Glutamatergic neuron (in vitro differentiated cells): ENCODE data around the gene PDLIM4. TPM values are rescaled to one million over a fixed set of nuclear protein-coding genes. Genes with fewer than 3 reads are reported as not detected.

ENCODE experiments used
- DNase-seq: peaks from one replicate; pipeline ENCODE4 v3.0.0; 2022
- H3K27ac Mint-ChIP-seq: one replicate; pipeline ENCODE4 v1.8.0; 2020; ENCODE audit warnings: mild to moderate bottlenecking, mixed read lengths, inconsistent platforms; ENCODE audit not compliant: unreplicated experiment
- H3K27me3 Mint-ChIP-seq: one replicate; pipeline ENCODE4 v1.8.0; 2020; ENCODE audit warnings: mild to moderate bottlenecking, moderate library complexity, mixed read lengths, inconsistent platforms; ENCODE audit not compliant: unreplicated experiment
- H3K36me3 Mint-ChIP-seq: one replicate; pipeline ENCODE4 v1.8.0; 2020; ENCODE audit warnings: mild to moderate bottlenecking, mixed read lengths, inconsistent platforms; ENCODE audit not compliant: unreplicated experiment
- H3K4me1 Mint-ChIP-seq: one replicate; pipeline ENCODE4 v1.8.0; 2020; ENCODE audit warnings: mild to moderate bottlenecking, low read depth, mixed read lengths, inconsistent platforms; ENCODE audit not compliant: unreplicated experiment
- H3K4me3 Mint-ChIP-seq: one replicate; pipeline ENCODE4 v1.8.0; 2020; ENCODE audit warnings: mild to moderate bottlenecking, mixed read lengths, inconsistent platforms; ENCODE audit not compliant: unreplicated experiment
- H3K9me3 Mint-ChIP-seq: one replicate; pipeline ENCODE4 v1.8.0; 2020; ENCODE audit warnings: mild to moderate bottlenecking, moderate library complexity, mixed read lengths, inconsistent platforms; ENCODE audit not compliant: unreplicated experiment
- CTCF ChIP-seq: fragments of 200-600 bp; sonication (generic); IDR thresholded peaks from one replicate; pipeline ENCODE4 v1.5.0; 2021; ENCODE audit not compliant: partially characterized antibody, unreplicated experiment
- total RNA-seq: library from RNA; stranded (reverse); fragmentation: NEBNext Ultra II Directional; extraction: Animal tissue kit (Norgen Biotek cat#: 25700); gene quantifications from one replicate; pipeline ENCODE4 v1.2.1, GENCODE V29; 2021; ENCODE audit not compliant: unreplicated experiment

PDLIM4 gene
- total RNA-seq, 1 donor from 2014 or later: 81.6 TPM

GRCh38 chr5:132279801-132280200 lies 22.3 kb downstream of the PDLIM4 start:
- Mint-ChIP-seq H3K4me1 (peaks cover 8% of the 10 kb centered on the region), H3K36me3 (no peaks in the 10 kb centered on the region), H3K9me3 (peaks cover 7% of the 10 kb centered on the region), H3K27me3 (peaks cover 10% of the 10 kb centered on the region), H3K4me3 (no peak overlapping the region), H3K27ac (no peak overlapping the region)
- no peak for DNase-seq
- TF ChIP-seq CTCF: no peak

- no peak for TF ChIP-seq CTCF
- H3K4me3 Mint-ChIP-seq: no peak overlapping the region
- DNase-seq: no peak
- H3K27ac Mint-ChIP-seq: no peak overlapping the region
- H3K9me3 Mint-ChIP-seq: peaks cover 5% of the 10 kb centered on the region
- H3K36me3 Mint-ChIP-seq: no peaks in the 10 kb centered on the region
- peaks cover 8% of the 10 kb centered on the region for H3K4me1 Mint-ChIP-seq
- H3K27me3 Mint-ChIP-seq: peaks cover 6% of the 10 kb centered on the region
Observed at GRCh38 chr5:132280371-132281240, 23.1 kb downstream of the PDLIM4 start.

- H3K4me1 Mint-ChIP-seq: peaks cover 8% of the 10 kb centered on the region
Observed at GRCh38 chr5:132281856-132282614, 24.5 kb downstream of the PDLIM4 start.

GRCh38 chr5:132283423-132284043 lies 26.0 kb downstream of the PDLIM4 start:
- H3K27me3 Mint-ChIP-seq: peaks cover 3% of the 10 kb centered on the region
- H3K36me3 Mint-ChIP-seq: no peaks in the 10 kb centered on the region
- H3K4me1 Mint-ChIP-seq: peaks cover 6% of the 10 kb centered on the region
- H3K9me3 Mint-ChIP-seq: no peaks in the 10 kb centered on the region
- no peak overlapping the region for H3K27ac Mint-ChIP-seq
- no peak overlapping the region for H3K4me3 Mint-ChIP-seq
- DNase-seq: no peak
- TF ChIP-seq CTCF: peak; percentile 65

More at GRCh38 chr5:132281856-132282614, 24.5 kb downstream of the PDLIM4 start:
- no peak for TF ChIP-seq CTCF
- Mint-ChIP-seq H3K36me3 (no peaks in the 10 kb centered on the region), H3K27ac (no peak overlapping the region), H3K4me3 (no peak overlapping the region), H3K9me3 (peaks cover 3% of the 10 kb centered on the region), H3K27me3 (peaks cover 3% of the 10 kb centered on the region)
- DNase-seq: no peak
